HK-2 (cell line): ENCODE results near the gene DENND2D.

ENCODE experiments used
- DNase-seq: peaks from one replicate; pipeline ENCODE4 v3.0.0-alpha.2; 2018; ENCODE audit not compliant: unreplicated experiment

DENND2D gene

DNA sequence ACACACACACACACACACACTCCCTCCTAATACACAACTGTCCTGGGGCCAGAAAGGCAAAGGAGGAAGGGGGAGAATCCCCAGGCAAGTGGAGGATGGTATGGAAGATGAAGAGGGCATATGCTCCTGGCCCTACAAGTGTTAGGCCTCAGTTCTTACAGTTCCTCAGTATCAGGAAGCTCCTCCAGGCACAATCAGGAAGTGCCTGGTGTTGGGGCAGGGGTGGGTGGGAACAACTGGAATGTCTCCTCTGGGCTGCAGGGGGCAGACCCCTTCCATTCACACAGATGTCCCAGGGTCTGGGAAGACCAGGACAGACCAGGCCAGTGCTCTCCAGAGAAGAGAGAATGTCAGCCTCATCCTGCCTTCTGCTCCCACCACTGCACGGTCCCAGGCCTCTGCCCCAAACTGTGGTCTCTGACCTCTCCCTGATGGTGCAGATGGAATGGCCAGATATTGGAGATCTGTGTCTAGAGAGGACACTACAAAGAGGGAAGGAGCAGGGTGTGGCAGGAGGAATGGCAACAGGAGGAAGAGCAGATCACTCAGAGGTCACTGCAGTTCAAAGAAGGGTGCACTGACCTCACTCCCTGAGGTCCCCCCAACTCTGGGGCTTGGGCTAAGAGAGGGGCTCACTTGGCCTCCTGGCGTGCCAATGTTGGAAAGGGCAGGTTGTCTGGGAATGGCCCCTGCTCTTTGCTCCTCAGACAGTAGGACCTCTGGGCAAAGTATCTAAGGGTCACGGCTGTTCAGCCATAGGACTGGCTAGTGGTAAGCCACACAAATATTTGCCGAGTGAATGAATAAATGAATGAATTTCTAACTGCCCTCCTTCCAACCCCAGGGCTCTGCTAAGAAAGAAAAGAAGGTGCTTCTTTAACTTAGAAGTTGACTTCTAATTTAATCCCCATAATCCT, 2.5 kb upstream of the DENND2D start:
- no peak for DNase-seq

- DNase-seq: no peak
Observed at GRCh38 chr1:111202366-111202706, 1.9 kb upstream of the DENND2D start.

DNA sequence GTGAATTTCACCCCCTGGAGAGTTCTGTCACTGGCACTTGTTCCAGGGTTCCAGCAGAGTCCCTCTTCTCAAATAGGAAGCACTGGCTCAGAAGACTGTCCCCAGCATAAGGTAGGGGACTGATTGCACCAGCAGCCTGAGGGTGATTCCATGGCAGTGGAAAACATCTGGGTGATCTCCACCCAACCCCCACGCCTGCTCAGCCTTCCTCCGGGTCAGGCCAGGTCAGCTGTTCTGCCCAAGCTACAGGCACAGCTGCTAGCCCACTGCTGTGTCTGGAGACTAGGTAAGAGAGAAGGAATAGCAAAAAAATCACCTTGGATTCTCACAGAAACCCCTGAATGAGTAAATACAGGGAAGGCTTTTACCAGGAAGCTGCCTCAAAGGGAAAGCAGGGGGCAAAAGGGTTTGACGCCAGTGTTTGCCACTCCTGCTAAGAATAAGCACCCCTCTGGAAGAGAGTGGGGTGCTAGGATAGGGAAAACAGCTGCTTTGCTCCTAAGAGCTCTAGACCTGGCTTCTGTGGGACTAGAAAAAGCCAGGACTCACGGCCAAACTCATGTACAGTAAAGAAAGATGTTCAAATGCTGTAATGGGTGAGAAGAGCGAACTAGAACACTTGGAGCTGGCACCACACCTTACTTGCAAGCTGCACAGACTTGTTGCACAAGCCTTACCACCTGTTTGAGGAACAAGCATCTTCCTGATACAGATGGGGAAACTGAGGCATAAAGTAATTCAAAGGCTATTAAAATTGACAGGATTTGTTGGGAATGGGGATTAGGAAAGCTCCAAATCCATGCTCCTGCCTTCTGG, 1.0 kb upstream of the DENND2D start:
- no peak for DNase-seq

DNA sequence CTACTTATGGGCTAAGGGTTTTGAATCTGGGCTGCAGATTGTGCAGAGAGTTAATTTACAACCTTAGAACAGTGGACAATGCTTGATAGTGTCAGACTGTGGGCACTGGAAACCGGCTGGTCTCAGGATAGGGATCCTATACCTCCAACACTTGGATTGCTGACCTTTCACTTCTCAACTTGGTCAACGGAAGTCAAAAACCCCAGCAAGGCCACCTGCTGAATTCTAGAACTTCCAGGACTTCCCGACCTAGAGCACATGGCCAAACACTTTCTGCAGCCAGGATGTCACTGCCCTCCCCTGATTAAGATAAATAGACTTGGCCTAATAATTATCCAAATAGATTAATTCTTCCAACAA, 336 bp upstream of the DENND2D start:
- DNase-seq: no peak

DNA sequence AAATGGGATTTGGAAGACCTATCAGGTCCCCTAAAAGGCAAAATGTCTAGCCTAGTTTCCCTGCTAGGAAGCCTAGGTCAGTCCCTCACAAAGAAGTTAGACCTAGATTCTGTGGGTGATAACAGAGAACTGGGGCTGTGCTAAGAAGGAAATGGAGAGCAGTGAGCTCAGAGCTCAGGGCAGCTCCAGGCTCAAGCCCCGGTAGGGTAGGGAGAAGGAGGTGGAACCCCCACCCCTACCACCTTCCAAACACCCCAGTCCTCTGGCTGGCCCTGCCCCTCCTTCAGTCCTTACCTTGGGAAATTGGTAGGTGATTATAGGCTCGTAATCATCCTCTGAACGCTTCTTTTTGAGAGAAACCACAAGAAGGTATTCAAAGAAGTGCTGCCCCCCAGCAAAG, 1.1 kb downstream of the DENND2D start:
- DNase-seq: no peak

GRCh38 chr1:111198836-111199235, 1.6 kb downstream of the DENND2D start:
- DNase-seq: no peak

- DNase-seq: no peak
Observed at GRCh38 chr1:111197598-111198284, 2.7 kb downstream of the DENND2D start.

DNA sequence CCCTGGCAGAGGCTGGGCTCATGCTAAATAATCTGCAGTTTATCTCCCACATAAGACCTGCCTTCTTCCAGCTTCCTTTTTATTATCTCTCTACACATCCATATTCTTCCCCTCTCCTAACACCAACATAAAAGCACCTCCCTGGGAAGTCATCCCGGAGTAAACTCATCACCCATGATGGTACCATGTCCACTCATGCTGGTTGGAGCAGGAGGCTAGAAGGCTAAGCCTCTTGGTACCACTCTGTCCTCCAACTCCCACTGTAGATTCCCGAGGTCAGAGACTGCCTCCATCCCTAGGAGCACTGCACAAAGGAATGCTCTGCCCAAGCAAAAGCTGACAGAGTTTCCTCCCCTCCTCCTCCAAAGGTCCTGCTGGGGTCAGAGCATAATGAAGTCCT, 4.2 kb downstream of the DENND2D start:
- DNase-seq: no peak

GRCh38 chr1:111195002-111195684, 5.3 kb downstream of the DENND2D start:
- DNase-seq: no peak

GRCh38 chr1:111193712-111194480, 6.5 kb downstream of the DENND2D start:
- DNase-seq: no peak

DNA sequence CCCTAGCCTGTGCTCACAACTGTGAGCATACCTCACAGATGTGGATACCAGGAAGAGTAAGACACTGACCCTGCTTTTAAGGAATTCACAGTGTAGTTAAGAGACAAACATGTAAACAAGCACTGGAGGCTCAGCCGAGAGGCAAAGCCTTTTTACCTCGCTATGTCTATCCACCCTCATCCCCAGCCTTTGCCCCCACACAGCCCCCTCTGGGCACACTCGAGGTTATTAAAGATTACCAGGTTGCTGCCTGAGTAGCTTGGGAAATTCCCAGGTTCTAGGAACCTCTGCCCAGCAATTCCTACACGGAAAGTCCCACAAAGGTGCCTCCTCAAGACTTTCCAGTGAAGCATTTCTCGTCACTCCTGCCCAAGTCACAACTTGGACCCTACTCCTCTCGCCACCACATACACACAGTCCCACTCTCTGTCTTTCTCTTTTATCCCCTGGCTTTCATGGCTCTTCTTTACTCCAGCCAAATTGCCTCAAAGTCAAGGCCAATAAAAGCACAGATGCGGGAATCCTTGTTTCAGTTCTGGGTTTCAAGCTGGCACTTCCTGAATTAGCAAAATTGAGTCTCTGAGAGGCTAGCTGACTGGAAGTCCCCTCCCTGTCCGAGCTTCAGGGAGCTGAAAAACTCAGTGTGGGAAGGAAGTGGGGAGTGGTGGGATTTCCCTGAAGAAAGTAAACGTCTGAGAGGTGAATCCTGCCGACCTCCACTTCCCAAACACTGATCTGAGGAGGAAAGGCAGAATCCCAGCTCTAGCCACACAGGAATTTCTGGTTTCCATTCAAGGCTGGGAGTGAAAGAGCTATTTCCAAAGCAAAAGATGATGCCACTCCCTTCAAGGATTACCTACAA, 7.6 kb downstream of the DENND2D start:
- DNase-seq: peak; percentile 48

- no peak for DNase-seq
Observed at GRCh38 chr1:111192074-111192473, 8.4 kb downstream of the DENND2D start.

GRCh38 chr1:111191496-111191895, 8.9 kb downstream of the DENND2D start:
- DNase-seq: no peak

GRCh38 chr1:111190931-111191451, 9.5 kb downstream of the DENND2D start:
- no peak for DNase-seq

- no peak for DNase-seq
Observed at GRCh38 chr1:111184663-111185062, 15.8 kb downstream of the DENND2D start.

- no peak for DNase-seq
Observed at GRCh38 chr1:111183308-111184069, 17.0 kb downstream of the DENND2D start.

- DNase-seq: no peak
Observed at GRCh38 chr1:111182052-111182451, 18.4 kb downstream of the DENND2D start.

DNA sequence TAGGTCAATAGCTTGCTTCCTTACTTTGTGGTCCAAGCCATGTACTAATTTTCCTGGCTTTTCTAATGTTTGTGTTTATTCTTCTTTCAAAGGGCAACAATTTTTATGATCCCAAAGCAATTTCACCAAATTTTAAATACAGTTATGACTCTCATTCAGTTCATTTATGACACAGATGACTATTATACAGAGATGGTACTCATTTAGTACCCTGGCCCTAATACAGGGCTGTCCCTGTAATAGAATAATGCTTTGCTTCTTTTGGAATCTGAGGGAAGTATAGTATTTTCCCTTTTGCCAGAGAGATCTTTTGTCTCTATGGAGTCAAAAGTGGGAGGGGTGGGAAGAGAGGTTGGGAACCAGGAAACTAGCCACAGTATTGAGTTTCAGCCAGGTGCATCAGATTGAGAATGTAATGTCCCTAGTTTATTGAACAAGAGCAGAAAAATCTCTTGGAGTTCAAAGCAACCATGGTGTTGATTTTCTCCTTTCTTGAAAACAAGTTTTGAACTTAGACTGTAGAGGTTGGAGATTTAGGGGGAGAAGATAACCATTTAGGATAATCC, 20.4 kb downstream of the DENND2D start:
- DNase-seq: no peak

- DNase-seq: no peak
Observed at GRCh38 chr1:111176678-111177077, 23.8 kb downstream of the DENND2D start.
